ENCODE measurements around the gene KRT24. TPM values are rescaled to one million over a fixed set of nuclear protein-coding genes. Genes with fewer than 3 reads are reported as not detected.

KRT24 gene
- total RNA-seq, 1 donor from 2014 or later: not detected

GRCh38 chr17:40694584-40694983 lies 9.0 kb downstream of the KRT24 start:
- Mint-ChIP-seq H3K27me3 (ENCODE audit: low read depth, unreplicated experiment) (peaks cover 12% of the 10 kb centered on the region), H3K27ac (ENCODE audit: unreplicated experiment) (no peak overlapping the region), H3K36me3 (ENCODE audit: low read depth, unreplicated experiment) (no peaks in the 10 kb centered on the region), H3K4me3 (ENCODE audit: unreplicated experiment) (no peak overlapping the region), H3K4me1 (ENCODE audit: low read depth, unreplicated experiment) (no peaks in the 10 kb centered on the region), H3K9me3 (ENCODE audit: unreplicated experiment) (no peaks in the 10 kb centered on the region)
- Histone ChIP-seq H3K79me2 (ENCODE audit: insufficient read depth, low read length) (no peaks in the 10 kb centered on the region), H3K9me3 (ENCODE audit: insufficient read depth, low read depth, low read length) (no peaks in the 10 kb centered on the region), H3K4me2 (ENCODE audit: low read length) (no peak overlapping the region), H3K36me3 (ENCODE audit: insufficient read depth, low read length) (no peaks in the 10 kb centered on the region), H3K27ac (ENCODE audit: low read depth, low read length) (no peak overlapping the region), H3K4me3 (ENCODE audit: insufficient read depth, low read depth, low read length) (no peak overlapping the region), H3K9ac (ENCODE audit: low read length) (no peak overlapping the region), H3K27me3 (ENCODE audit: insufficient read depth, low read length) (peaks cover 27% of the 10 kb centered on the region), H3K4me1 (ENCODE audit: insufficient read depth, low read length) (no peaks in the 10 kb centered on the region), H4K20me1 (ENCODE audit: insufficient read depth, low read length) (no peaks in the 10 kb centered on the region), H2AFZ (ENCODE audit: low read depth, low read length) (no peak overlapping the region)
- TF ChIP-seq EZH2 (IDR thresholded peaks at IDR 0.05; ENCODE audit: insufficient read depth, low read length) (no peak), CTCF (IDR thresholded peaks at IDR 0.05; ENCODE audit: insufficient read depth, low read depth, low read length) (no peak)
- FAIRE-seq (no peak), DNase-seq (ENCODE audit: low read depth) (no peak)

DNA sequence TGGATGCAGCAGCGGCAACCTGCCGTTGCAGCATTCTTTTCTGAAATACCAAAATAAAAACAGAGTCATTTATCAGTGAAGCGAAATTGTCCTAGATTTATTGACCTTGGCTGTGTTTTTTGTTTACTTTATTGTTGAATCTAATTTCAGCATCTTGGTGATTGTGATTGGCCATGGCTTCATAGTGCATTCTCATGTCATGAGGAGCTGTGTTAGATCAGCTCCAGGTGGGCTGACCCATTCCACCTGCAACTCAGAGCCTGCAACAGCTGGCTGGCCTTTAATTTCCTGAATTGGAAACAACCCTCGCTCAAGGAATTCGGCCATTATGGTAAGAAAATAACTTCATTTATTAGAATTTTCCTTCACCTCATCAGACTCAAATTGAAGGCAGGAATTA lies 16.4 kb downstream of the KRT24 start:
- no peaks in the 10 kb centered on the region for H3K9me3 Mint-ChIP-seq (ENCODE audit: unreplicated experiment)
- H3K9me3 ChIP-seq (ENCODE audit: insufficient read depth, low read depth, low read length): no peaks in the 10 kb centered on the region

More for the DNA sequence above, 16.4 kb downstream of the KRT24 start:
- H3K79me2 ChIP-seq (ENCODE audit: insufficient read depth, low read length): no peaks in the 10 kb centered on the region
- H3K27me3 ChIP-seq (ENCODE audit: insufficient read depth, low read length): peaks cover 15% of the 10 kb centered on the region
- H4K20me1 ChIP-seq (ENCODE audit: insufficient read depth, low read length): no peaks in the 10 kb centered on the region
- H3K27ac Mint-ChIP-seq (ENCODE audit: unreplicated experiment): no peak overlapping the region
- no peaks in the 10 kb centered on the region for H3K36me3 Mint-ChIP-seq (ENCODE audit: low read depth, unreplicated experiment)
- no peak overlapping the region for H3K4me3 Mint-ChIP-seq (ENCODE audit: unreplicated experiment)
- no peak overlapping the region for H3K27ac ChIP-seq (ENCODE audit: low read depth, low read length)
- no peaks in the 10 kb centered on the region for H3K27me3 Mint-ChIP-seq (ENCODE audit: low read depth, unreplicated experiment)
- no peak for DNase-seq (ENCODE audit: low read depth)
- H2AFZ ChIP-seq (ENCODE audit: low read depth, low read length): no peak overlapping the region
- TF ChIP-seq CTCF (IDR thresholded peaks at IDR 0.05; ENCODE audit: insufficient read depth, low read depth, low read length) (no peak), EZH2 (IDR thresholded peaks at IDR 0.05; ENCODE audit: insufficient read depth, low read length) (no peak)
- no peak overlapping the region for H3K9ac ChIP-seq (ENCODE audit: low read length)
- no peak overlapping the region for H3K4me3 ChIP-seq (ENCODE audit: insufficient read depth, low read depth, low read length)
- no peaks in the 10 kb centered on the region for H3K4me1 Mint-ChIP-seq (ENCODE audit: low read depth, unreplicated experiment)
- no peak overlapping the region for H3K4me2 ChIP-seq (ENCODE audit: low read length)
- no peaks in the 10 kb centered on the region for H3K36me3 ChIP-seq (ENCODE audit: insufficient read depth, low read length)
- no peaks in the 10 kb centered on the region for H3K4me1 ChIP-seq (ENCODE audit: insufficient read depth, low read length)
- FAIRE-seq: no peak

Measured in astrocyte (in vitro differentiated cells and primary cell).